ENCODE measurements around the gene EFCAB12.

- TF ChIP-seq CTCF (IDR thresholded peaks at IDR 0.05) (no peak), POLR2A (IDR thresholded peaks at IDR 0.05) (no peak)
Observed at GRCh38 chr3:129463716-129464115, 35.3 kb upstream of the EFCAB12 start.

Measured in Peyer's patch (tissue), 4 donors.